ENCODE measurements around the gene NMNAT3. TPM values are rescaled to one million over a fixed set of nuclear protein-coding genes. Genes with fewer than 3 reads are reported as not detected.

NMNAT3 gene
- total RNA-seq, 2 experiments from 2014 or later: 1.1 to 2.3 TPM

DNA sequence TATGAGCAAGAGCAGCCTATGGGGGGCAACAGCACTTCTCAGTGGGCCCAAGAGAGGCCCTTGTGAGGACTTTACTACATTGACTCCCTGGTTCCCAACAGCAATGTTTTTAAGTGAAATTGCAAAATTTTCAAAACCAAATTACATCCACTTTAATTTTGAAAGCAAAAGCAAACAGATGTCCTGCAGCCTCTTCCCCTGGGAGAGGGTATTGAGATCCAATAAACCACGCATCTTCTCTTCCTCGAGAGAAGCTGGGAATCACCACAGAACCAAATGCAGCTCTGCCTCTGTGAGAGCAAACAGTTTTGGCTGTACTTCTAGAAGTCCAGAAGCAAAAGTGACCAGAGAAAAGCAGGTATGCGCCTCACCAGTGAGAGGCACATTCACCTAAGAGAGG is 25.2 kb downstream of the NMNAT3 start:
- Mint-ChIP-seq H3K36me3 (no peaks in the 10 kb centered on the region), H3K9me3 (peaks cover 5% of the 10 kb centered on the region), H3K27ac (no peak overlapping the region), H3K27me3 (no peaks in the 10 kb centered on the region), H3K4me3 (no peak overlapping the region), H3K4me1 (ENCODE audit: low read depth) (no peaks in the 10 kb centered on the region)
- no peak for DNase-seq
- intact Hi-C loops (cut with micrococcal nuclease): no loop called here
- POLR2A ChIA-PET: no interaction called here
- CTCF ChIA-PET: no interaction called here

GRCh38 chr3:139647866-139648435 is 29.8 kb downstream of the NMNAT3 start:
- intact Hi-C loops (cut with micrococcal nuclease): no loop called here
- H3K27ac Mint-ChIP-seq: no peak overlapping the region
- no peak for DNase-seq
- H3K4me1 Mint-ChIP-seq (ENCODE audit: low read depth): peaks cover under 1% of the 10 kb centered on the region
- no peaks in the 10 kb centered on the region for H3K27me3 Mint-ChIP-seq
- no peak overlapping the region for H3K4me3 Mint-ChIP-seq
- H3K9me3 Mint-ChIP-seq: peaks cover 5% of the 10 kb centered on the region
- ChIA-PET CTCF (no interaction called here), POLR2A (no interaction called here)
- H3K36me3 Mint-ChIP-seq: no peaks in the 10 kb centered on the region

GRCh38 chr3:139646512-139646911 is 31.3 kb downstream of the NMNAT3 start:
- CTCF ChIA-PET: no interaction called here
- peaks cover 2% of the 10 kb centered on the region for H3K4me1 Mint-ChIP-seq (ENCODE audit: low read depth)
- no peak overlapping the region for H3K4me3 Mint-ChIP-seq
- no peak for DNase-seq
- H3K36me3 Mint-ChIP-seq: no peaks in the 10 kb centered on the region
- POLR2A ChIA-PET: no interaction called here
- intact Hi-C loops (cut with micrococcal nuclease): no loop called here
- no peak overlapping the region for H3K27ac Mint-ChIP-seq
- peaks cover 5% of the 10 kb centered on the region for H3K9me3 Mint-ChIP-seq
- no peaks in the 10 kb centered on the region for H3K27me3 Mint-ChIP-seq

DNA sequence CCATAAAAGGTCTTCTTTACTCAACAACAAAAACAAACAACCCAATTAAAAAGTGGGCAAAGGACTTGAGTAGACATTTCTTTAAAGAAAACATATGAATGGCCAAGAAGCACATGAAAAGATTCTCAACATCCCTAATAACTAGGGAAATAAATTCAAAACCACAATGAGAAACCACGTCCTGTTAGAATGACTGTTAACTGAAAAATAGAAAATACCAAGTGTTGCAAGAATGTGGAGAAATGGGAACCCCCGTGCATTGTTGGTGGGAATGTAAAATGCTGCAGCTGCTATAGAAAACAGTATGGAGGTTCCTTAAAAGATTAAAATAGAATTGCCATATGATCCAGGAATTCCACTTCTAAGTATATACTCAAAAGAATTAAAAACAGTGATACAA is 34.8 kb downstream of the NMNAT3 start:
- Mint-ChIP-seq H3K9me3 (peaks cover 4% of the 10 kb centered on the region), H3K27me3 (no peaks in the 10 kb centered on the region), H3K4me3 (no peak overlapping the region), H3K27ac (no peak overlapping the region), H3K36me3 (no peaks in the 10 kb centered on the region), H3K4me1 (ENCODE audit: low read depth) (peaks cover 2% of the 10 kb centered on the region)
- intact Hi-C loops (cut with micrococcal nuclease): no loop called here
- POLR2A ChIA-PET: no interaction called here
- CTCF ChIA-PET: no interaction called here
- DNase-seq: no peak

- Mint-ChIP-seq H3K9me3 (no peaks in the 10 kb centered on the region), H3K27me3 (no peaks in the 10 kb centered on the region), H3K27ac (no peak overlapping the region), H3K4me1 (ENCODE audit: low read depth) (peaks cover 2% of the 10 kb centered on the region), H3K36me3 (no peaks in the 10 kb centered on the region), H3K4me3 (no peak overlapping the region)
- ChIA-PET POLR2A (no interaction called here), CTCF (no interaction called here)
- no peak for DNase-seq
- intact Hi-C loops (cut with micrococcal nuclease): no loop called here
These were observed 37.3 kb downstream of the NMNAT3 start for GRCh38 chr3:139640456-139640855.

DNA sequence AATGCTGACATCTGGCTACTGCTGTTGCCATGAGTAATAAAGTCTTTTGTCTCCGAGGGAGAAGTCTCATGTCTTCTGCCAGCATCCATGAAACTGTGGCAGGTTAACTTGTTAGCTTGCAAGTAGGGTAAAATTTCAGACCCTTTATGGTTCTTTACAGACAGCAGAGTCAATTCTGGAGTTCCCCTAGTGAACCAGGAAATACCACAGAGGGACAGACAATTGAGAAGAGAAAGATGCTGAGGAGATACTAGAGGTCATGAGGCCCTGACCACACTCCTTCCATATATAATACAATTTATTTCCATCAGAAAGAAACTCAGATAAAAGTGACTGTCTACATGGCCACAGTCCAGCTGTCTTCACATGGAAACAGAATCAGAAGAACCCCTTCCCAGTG is 38.1 kb downstream of the NMNAT3 start:
- no peak overlapping the region for H3K27ac Mint-ChIP-seq
- intact Hi-C loops (cut with micrococcal nuclease): no loop called here
- H3K36me3 Mint-ChIP-seq: no peaks in the 10 kb centered on the region
- no peaks in the 10 kb centered on the region for H3K27me3 Mint-ChIP-seq
- no peak for DNase-seq
- H3K4me3 Mint-ChIP-seq: no peak overlapping the region
- CTCF ChIA-PET: no interaction called here
- peaks cover 2% of the 10 kb centered on the region for H3K4me1 Mint-ChIP-seq (ENCODE audit: low read depth)
- POLR2A ChIA-PET: no interaction called here
- no peaks in the 10 kb centered on the region for H3K9me3 Mint-ChIP-seq

GRCh38 chr3:139638518-139638917 is 39.3 kb downstream of the NMNAT3 start:
- no peak for DNase-seq
- no peaks in the 10 kb centered on the region for H3K36me3 Mint-ChIP-seq
- POLR2A ChIA-PET: no interaction called here

DNA sequence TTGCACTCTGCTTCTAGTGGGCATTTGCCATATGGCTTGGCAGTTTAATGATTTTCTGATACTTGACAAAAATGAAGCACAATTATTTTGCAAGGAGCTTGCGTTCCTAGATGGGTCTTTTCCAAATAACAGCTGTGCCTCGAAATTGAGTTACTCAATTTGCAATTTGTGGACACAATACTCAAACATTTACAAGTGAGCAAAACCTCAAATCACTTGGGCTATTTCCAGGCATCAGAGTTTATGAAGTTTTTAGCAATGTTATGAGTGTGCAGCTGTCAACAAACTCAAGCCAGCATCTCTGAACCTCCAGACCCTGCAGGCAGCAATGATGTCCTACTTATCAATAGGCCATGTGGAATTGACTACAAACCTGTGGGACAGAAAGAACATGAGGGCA is 41.3 kb downstream of the NMNAT3 start:
- H3K4me3 Mint-ChIP-seq: no peak overlapping the region
- POLR2A ChIA-PET: no interaction called here
- peaks cover 1% of the 10 kb centered on the region for H3K27me3 Mint-ChIP-seq

More at GRCh38 chr3:139638518-139638917, 39.3 kb downstream of the NMNAT3 start:
- intact Hi-C loops (cut with micrococcal nuclease): no loop called here
- Mint-ChIP-seq H3K27me3 (no peaks in the 10 kb centered on the region), H3K9me3 (no peaks in the 10 kb centered on the region), H3K4me1 (ENCODE audit: low read depth) (peaks cover 2% of the 10 kb centered on the region), H3K27ac (no peak overlapping the region), H3K4me3 (no peak overlapping the region)
- CTCF ChIA-PET: no interaction called here

GRCh38 chr3:139634111-139634635 is 43.6 kb downstream of the NMNAT3 start:
- ChIA-PET CTCF (no interaction called here), POLR2A (no interaction called here)
- no peak overlapping the region for H3K4me3 Mint-ChIP-seq
- H3K36me3 Mint-ChIP-seq: no peaks in the 10 kb centered on the region
- peaks cover 1% of the 10 kb centered on the region for H3K27me3 Mint-ChIP-seq
- no peak overlapping the region for H3K27ac Mint-ChIP-seq
- no peaks in the 10 kb centered on the region for H3K9me3 Mint-ChIP-seq
- no peaks in the 10 kb centered on the region for H3K4me1 Mint-ChIP-seq (ENCODE audit: low read depth)
- intact Hi-C loops (cut with micrococcal nuclease): no loop called here
- no peak for DNase-seq

More for the DNA sequence above, 41.3 kb downstream of the NMNAT3 start:
- no peak for DNase-seq
- Mint-ChIP-seq H3K9me3 (no peaks in the 10 kb centered on the region), H3K36me3 (no peaks in the 10 kb centered on the region), H3K4me1 (ENCODE audit: low read depth) (no peaks in the 10 kb centered on the region), H3K27ac (no peak overlapping the region)
- intact Hi-C loops (cut with micrococcal nuclease): no loop called here
- CTCF ChIA-PET: no interaction called here

DNA sequence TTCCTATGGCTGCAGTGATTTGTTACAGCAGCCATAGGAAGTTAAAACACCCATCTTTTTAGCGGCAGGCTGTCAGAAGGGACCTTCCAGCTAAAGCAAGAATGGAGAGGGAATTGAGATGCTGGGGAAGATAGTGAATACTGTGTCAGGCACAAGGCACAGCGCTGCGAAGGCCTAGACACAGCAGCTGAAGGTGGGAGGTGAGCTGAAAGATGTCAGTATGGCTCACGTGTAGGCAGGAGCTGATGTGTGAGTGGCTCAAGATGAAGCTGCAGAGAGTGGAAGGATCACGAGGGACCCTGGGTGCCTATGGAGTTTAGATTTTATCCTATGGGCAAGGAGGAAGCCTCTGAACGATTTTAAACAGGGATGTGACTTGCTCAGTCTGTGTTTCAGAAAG is 44.3 kb downstream of the NMNAT3 start:
- intact Hi-C loops (cut with micrococcal nuclease): no loop called here
- no peaks in the 10 kb centered on the region for H3K9me3 Mint-ChIP-seq
- ChIA-PET POLR2A (no interaction called here), CTCF (no interaction called here)
- H3K27me3 Mint-ChIP-seq: peaks cover 1% of the 10 kb centered on the region
- no peaks in the 10 kb centered on the region for H3K36me3 Mint-ChIP-seq
- no peak overlapping the region for H3K4me3 Mint-ChIP-seq
- DNase-seq: no peak
- no peaks in the 10 kb centered on the region for H3K4me1 Mint-ChIP-seq (ENCODE audit: low read depth)
- H3K27ac Mint-ChIP-seq: no peak overlapping the region

- ChIA-PET POLR2A (no interaction called here), CTCF (no interaction called here)
- intact Hi-C loops (cut with micrococcal nuclease): no loop called here
- Mint-ChIP-seq H3K9me3 (no peaks in the 10 kb centered on the region), H3K4me1 (ENCODE audit: low read depth) (no peaks in the 10 kb centered on the region), H3K27me3 (peaks cover 1% of the 10 kb centered on the region), H3K4me3 (no peak overlapping the region), H3K27ac (no peak overlapping the region), H3K36me3 (no peaks in the 10 kb centered on the region)
- no peak for DNase-seq
These were observed 47.2 kb downstream of the NMNAT3 start for GRCh38 chr3:139630542-139630941.

GRCh38 chr3:139629033-139629432 is 48.7 kb downstream of the NMNAT3 start:
- peak; percentile 39 for DNase-seq
- Mint-ChIP-seq H3K9me3 (no peaks in the 10 kb centered on the region), H3K36me3 (no peaks in the 10 kb centered on the region), H3K4me1 (ENCODE audit: low read depth) (no peaks in the 10 kb centered on the region), H3K27ac (no peak overlapping the region), H3K27me3 (peaks cover 1% of the 10 kb centered on the region), H3K4me3 (no peak overlapping the region)
- ChIA-PET POLR2A (no interaction called here), CTCF (interaction anchor here (1.2 kb wide), 1 partner anchor 12 kb away, joined by 4 read pairs; no protein-coding TSS in a partner anchor)
- intact Hi-C loops (cut with micrococcal nuclease): no loop called here

DNA sequence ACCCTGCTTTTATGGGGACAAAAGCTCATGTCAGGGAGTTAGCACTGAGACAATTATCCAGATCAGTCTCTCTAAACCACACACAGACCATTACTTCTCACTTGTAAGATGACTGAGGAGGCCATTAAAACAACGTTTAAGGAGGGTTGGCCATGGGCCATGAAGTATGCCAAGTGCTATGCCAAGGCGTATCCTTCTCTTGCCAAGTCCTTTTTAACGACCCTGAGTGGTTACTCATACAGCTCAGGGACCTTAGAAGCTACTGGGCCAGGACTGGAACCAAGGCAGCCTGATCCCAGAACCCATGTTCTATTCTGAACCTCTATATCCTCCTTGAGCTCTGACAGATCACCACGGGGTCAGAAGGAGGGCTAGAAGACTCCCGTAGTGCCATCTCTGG is 50.0 kb downstream of the NMNAT3 start:
- peaks cover under 1% of the 10 kb centered on the region for H3K27me3 Mint-ChIP-seq
- no peaks in the 10 kb centered on the region for H3K4me1 Mint-ChIP-seq (ENCODE audit: low read depth)
- no peak overlapping the region for H3K27ac Mint-ChIP-seq
- POLR2A ChIA-PET: no interaction called here
- intact Hi-C loops (cut with micrococcal nuclease): no loop called here
- no peak overlapping the region for H3K4me3 Mint-ChIP-seq
- no peaks in the 10 kb centered on the region for H3K9me3 Mint-ChIP-seq
- H3K36me3 Mint-ChIP-seq: no peaks in the 10 kb centered on the region
- CTCF ChIA-PET: no interaction called here
- DNase-seq: no peak

Data from activated CD4-positive, alpha-beta memory T cell treated with anti-CD3 and anti-CD28 coated beads for 36 hours (primary cell).